Caco-2 (cell line): ENCODE data around the gene ZC3H4. TPM values are rescaled to one million over a fixed set of nuclear protein-coding genes. Genes with fewer than 3 reads are reported as not detected.

Experiments
- BruUV-seq: library from RNA; stranded (reverse); fragments of 400-500 nt; replicated peaks from 2 replicates; lab custom pipeline; 2021; lab: Mats Ljungman, UMichigan
- CTCF ChIA-PET: fragments of 300-600 bp; sonication (Branson Sonifier 250); formaldehyde crosslinking; loops from one replicate; lab custom pipeline; 2022; ENCODE audit warnings: antibody characterized with exemption; lab: Charles Lee
- POLR2A ChIA-PET: fragments of 300-600 bp; sonication (Branson Sonifier 250); formaldehyde crosslinking; loops from one replicate; lab custom pipeline; 2022; ENCODE audit warnings: antibody characterized with exemption; lab: Charles Lee
- DNase-seq, 2 experiments: peaks; one replicate each; pipeline versions ENCODE4 v3.0.0 to v3.0.0-alpha.2; 2020 to 2022
- H3K27me3 ChIP-seq: replicated peaks from 2 replicates; pipeline ENCODE4 v1.6.0; 2011; ENCODE audit warnings: low read length; ENCODE audit not compliant: control insufficient read depth, insufficient read depth
- H3K36me3 ChIP-seq: 2 replicates; pipeline ENCODE4 v1.5.1; 2011; ENCODE audit warnings: low read length; ENCODE audit not compliant: control insufficient read depth, insufficient read depth
- H3K4me1 ChIP-seq: fragments of 250-450 bp; sonication (Bioruptor Pico); 2 replicates; pipeline ENCODE4 v1.5.1; 2020; ENCODE audit warnings: mild to moderate bottlenecking
- H3K4me3 ChIP-seq: 2 replicates; pipeline ENCODE4 v1.5.1; 2011; ENCODE audit warnings: low read depth, mild to moderate bottlenecking, control low read depth, low read length
- H3K9me3 ChIP-seq: fragments of 250-450 bp; sonication (Bioruptor Pico); 2 replicates; pipeline ENCODE4 v1.5.1; 2020; ENCODE audit warnings: mild to moderate bottlenecking, moderate library complexity
- H3K27ac Mint-ChIP-seq: one replicate; pipeline ENCODE4 v1.8.0; 2022; ENCODE audit warnings: mixed read lengths; ENCODE audit not compliant: unreplicated experiment
- H3K27me3 Mint-ChIP-seq: one replicate; pipeline ENCODE4 v1.8.0; 2022; ENCODE audit warnings: mixed read lengths; ENCODE audit not compliant: insufficient read depth, unreplicated experiment
- H3K36me3 Mint-ChIP-seq: one replicate; pipeline ENCODE4 v1.8.0; 2022; ENCODE audit warnings: mild to moderate bottlenecking, mixed read lengths; ENCODE audit not compliant: insufficient read depth, unreplicated experiment
- H3K4me1 Mint-ChIP-seq: one replicate; pipeline ENCODE4 v1.8.0; 2022; ENCODE audit warnings: low read depth, mixed read lengths; ENCODE audit not compliant: unreplicated experiment
- H3K4me3 Mint-ChIP-seq: one replicate; pipeline ENCODE4 v1.8.0; 2022; ENCODE audit warnings: mild to moderate bottlenecking, moderate library complexity, mixed read lengths; ENCODE audit not compliant: unreplicated experiment
- H3K9me3 Mint-ChIP-seq: one replicate; pipeline ENCODE4 v1.8.0; 2022; ENCODE audit warnings: mixed read lengths; ENCODE audit not compliant: unreplicated experiment
- intact Hi-C: fragments of 100-400 bp; cut with micrococcal nuclease; formaldehyde crosslinking; loops from one replicate; pipeline ENCODE4 v1.10.0; 2022; ENCODE audit not compliant: unreplicated experiment
- total RNA-seq: library from RNA; stranded (reverse); gene quantifications from 2 replicates; pipeline ENCODE4 v1.2.3, GENCODE V29; 2022
- TF ChIP-seq, protein P1 (sequence below), 2 experiments: fragments of 200-600 bp in 1 of 2; IDR thresholded peaks; 1 replicate in 1 of 2; 2 replicates in 1 of 2; pipeline versions ENCODE4 v1.5.1 to v1.8.0; 2011 to 2022; ENCODE audit warnings: antibody characterized with exemption in 1 of 2, control low read depth in 1 of 2, inconsistent platforms in 1 of 2, low read depth in 1 of 2, low read length in 1 of 2, mild to moderate bottlenecking in 1 of 2, moderate library complexity in 1 of 2; ENCODE audit not compliant: insufficient read depth in 1 of 2, severe bottlenecking in 1 of 2, unreplicated experiment in 1 of 2

The ZC3H4 gene
- total RNA-seq, 1 experiment from 2014 or later: 70.3 TPM

DNA sequence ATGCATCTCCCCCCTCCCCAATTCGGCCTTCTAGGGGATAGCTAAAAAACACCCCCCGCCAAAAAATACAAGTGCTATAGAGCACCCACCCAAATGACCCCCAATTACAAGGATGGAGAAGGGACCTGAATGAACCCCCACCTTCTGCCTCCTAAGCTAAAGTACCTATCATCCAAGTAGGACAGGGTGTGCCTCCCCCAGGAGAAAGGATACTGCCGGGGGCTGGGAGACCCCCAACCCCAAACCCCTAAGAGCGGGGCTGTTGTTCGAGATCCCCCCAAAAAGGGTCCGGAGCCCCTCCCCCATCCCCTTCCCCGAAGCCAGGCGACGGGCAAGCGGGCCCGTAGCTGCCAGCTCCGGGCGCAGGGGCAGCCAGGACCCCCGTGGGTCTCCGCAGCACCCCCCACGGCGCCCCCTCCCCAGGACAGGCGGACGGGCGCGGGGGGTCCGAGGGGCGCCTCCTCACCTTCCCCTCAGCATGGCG, 1.9 kb downstream of the ZC3H4 start:
- ChIA-PET POLR2A (interaction anchor here (3.0 kb wide), 1 partner anchor 16 kb away, joined by 75 read pairs; no protein-coding TSS in a partner anchor), CTCF (no interaction called here)
- H3K4me3 Mint-ChIP-seq: peak overlapping the region; percentile 97
- H3K9me3 Mint-ChIP-seq: no peaks in the 10 kb centered on the region
- TF ChIP-seq, protein P1, sequence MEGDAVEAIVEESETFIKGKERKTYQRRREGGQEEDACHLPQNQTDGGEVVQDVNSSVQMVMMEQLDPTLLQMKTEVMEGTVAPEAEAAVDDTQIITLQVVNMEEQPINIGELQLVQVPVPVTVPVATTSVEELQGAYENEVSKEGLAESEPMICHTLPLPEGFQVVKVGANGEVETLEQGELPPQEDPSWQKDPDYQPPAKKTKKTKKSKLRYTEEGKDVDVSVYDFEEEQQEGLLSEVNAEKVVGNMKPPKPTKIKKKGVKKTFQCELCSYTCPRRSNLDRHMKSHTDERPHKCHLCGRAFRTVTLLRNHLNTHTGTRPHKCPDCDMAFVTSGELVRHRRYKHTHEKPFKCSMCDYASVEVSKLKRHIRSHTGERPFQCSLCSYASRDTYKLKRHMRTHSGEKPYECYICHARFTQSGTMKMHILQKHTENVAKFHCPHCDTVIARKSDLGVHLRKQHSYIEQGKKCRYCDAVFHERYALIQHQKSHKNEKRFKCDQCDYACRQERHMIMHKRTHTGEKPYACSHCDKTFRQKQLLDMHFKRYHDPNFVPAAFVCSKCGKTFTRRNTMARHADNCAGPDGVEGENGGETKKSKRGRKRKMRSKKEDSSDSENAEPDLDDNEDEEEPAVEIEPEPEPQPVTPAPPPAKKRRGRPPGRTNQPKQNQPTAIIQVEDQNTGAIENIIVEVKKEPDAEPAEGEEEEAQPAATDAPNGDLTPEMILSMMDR (IDR thresholded peaks at IDR 0.05; ENCODE audit: insufficient read depth in 1 of 2, low read depth in 1 of 2, low read length in 1 of 2, severe bottlenecking in 1 of 2, unreplicated experiment in 1 of 2): no peak
- Histone ChIP-seq H3K27me3 (no peaks in the 10 kb centered on the region), H3K9me3 (no peaks in the 10 kb centered on the region), H3K4me1 (peaks cover 34% of the 10 kb centered on the region), H3K36me3 (no peaks in the 10 kb centered on the region; the same call in 1 of the 2 replicates), H3K4me3 (peak overlapping the region; percentile 64)
- H3K27ac Mint-ChIP-seq: peak overlapping the region; percentile 99
- no peaks in the 10 kb centered on the region for H3K27me3 Mint-ChIP-seq
- peaks cover 75% of the 10 kb centered on the region for H3K36me3 Mint-ChIP-seq
- intact Hi-C loops: loop anchor here (2.0 to 5.0 kb wide), 2 partner anchors 19 to 34 kb away; partner anchors contain the start of gene SAE1
- no peak for DNase-seq
- TSS peak; percentile 24 for BruUV-seq
- H3K4me1 Mint-ChIP-seq: peaks cover 43% of the 10 kb centered on the region

DNA sequence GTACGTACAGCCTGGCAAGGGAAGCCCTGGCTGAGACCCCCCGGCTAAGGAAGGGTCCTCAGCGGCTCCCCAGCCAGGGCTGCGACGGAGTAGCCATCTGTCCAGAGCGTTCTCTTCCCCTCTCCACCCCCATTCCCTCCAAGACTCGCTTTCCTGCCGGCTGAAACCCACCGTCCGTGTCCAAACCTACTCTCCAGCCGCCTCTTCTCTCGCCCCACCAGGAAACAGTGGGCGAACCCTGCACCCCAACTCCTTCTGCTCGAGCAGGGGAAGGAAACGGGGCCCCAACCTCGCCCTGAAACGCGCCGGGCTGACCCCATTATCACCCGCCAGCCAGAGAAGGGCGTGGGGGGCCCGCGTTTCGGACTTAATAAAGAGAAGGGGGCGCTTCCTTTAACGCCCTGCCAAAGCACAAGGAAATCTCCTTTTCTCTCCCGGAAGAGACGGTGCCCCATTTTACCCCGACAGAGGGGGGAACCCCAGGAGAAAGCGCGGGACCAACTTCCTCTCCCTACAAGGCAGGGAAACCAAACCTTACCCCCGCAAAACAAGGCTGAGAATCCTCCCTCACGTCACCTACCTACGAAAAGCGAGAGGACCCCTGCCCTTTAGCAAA, 2.5 kb downstream of the ZC3H4 start:
- no peaks in the 10 kb centered on the region for H3K27me3 Mint-ChIP-seq
- peaks cover 47% of the 10 kb centered on the region for H3K4me1 Mint-ChIP-seq
- DNase-seq: no peak
- H3K4me3 ChIP-seq: peak overlapping the region; percentile 64
- peak overlapping the region; percentile 99 for H3K27ac Mint-ChIP-seq
- no TSS peak for BruUV-seq
- peaks cover 75% of the 10 kb centered on the region for H3K36me3 Mint-ChIP-seq
- POLR2A ChIA-PET: no interaction called here
- H3K4me3 Mint-ChIP-seq: peak overlapping the region; percentile 97
- H3K4me1 ChIP-seq: peaks cover 41% of the 10 kb centered on the region
- TF ChIP-seq, protein P1 (IDR thresholded peaks at IDR 0.05; ENCODE audit: insufficient read depth in 1 of 2, low read depth in 1 of 2, low read length in 1 of 2, severe bottlenecking in 1 of 2, unreplicated experiment in 1 of 2): no peak
- intact Hi-C loops: loop anchor here (5.0 kb wide), 1 partner anchor 34 kb away; no protein-coding TSS in a partner anchor
- no peaks in the 10 kb centered on the region for H3K27me3 ChIP-seq
- CTCF ChIA-PET: no interaction called here
- H3K9me3 ChIP-seq: no peaks in the 10 kb centered on the region
- peaks cover 2% of the 10 kb centered on the region; the same call in 1 of the 2 replicates for H3K36me3 ChIP-seq
- no peaks in the 10 kb centered on the region for H3K9me3 Mint-ChIP-seq

DNA sequence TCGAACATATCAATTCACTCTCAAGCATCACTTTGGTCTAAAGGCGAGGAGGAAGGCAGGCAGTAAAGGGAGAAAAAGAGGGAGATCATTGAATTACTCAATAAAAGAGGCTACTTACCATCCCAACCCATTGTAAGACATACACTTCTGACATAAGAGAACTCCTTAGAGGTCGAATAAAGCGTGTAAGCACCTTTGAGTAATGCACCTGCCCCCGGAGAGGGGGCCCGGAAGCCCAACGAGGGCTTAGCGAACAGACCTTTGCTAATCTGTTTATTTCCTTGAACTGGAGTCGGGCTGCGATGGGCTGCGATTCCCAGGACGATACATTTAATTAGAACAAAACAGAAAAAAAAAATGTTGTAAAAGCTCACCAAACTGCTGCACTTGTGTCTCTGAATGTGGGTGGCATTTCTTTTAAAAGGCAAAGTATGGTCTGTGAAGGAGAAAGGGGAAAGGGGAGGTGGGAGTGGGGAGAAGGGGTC, 3.0 kb downstream of the ZC3H4 start:
- H3K36me3 Mint-ChIP-seq: peaks cover 81% of the 10 kb centered on the region
- no peaks in the 10 kb centered on the region for H3K9me3 Mint-ChIP-seq
- no peaks in the 10 kb centered on the region for H3K9me3 ChIP-seq
- ChIA-PET POLR2A (no interaction called here), CTCF (no interaction called here)
- TF ChIP-seq, protein P1 (IDR thresholded peaks at IDR 0.05; ENCODE audit: insufficient read depth in 1 of 2, low read depth in 1 of 2, low read length in 1 of 2, severe bottlenecking in 1 of 2, unreplicated experiment in 1 of 2): no peak
- DNase-seq: no peak
- BruUV-seq: no TSS peak
- H3K4me3 ChIP-seq: peak overlapping the region; percentile 64
- H3K4me1 Mint-ChIP-seq: peaks cover 47% of the 10 kb centered on the region
- peaks cover 2% of the 10 kb centered on the region; the same call in 1 of the 2 replicates for H3K36me3 ChIP-seq
- intact Hi-C loops: loop anchor here (5.0 kb wide), 1 partner anchor 33 kb away; no protein-coding TSS in a partner anchor
- H3K27ac Mint-ChIP-seq: peak overlapping the region; percentile 99
- peak overlapping the region; percentile 97 for H3K4me3 Mint-ChIP-seq
- H3K27me3 ChIP-seq: no peaks in the 10 kb centered on the region
- no peaks in the 10 kb centered on the region for H3K27me3 Mint-ChIP-seq
- H3K4me1 ChIP-seq: peaks cover 46% of the 10 kb centered on the region
